Uterus (tissue), 2 donors: ENCODE results near the gene RAD51B.

ENCODE experiments used
- CTCF ChIP-seq, 4 experiments: fragments of 200-600 bp in 2 of 4; fragments of 450-650 bp in 2 of 4; sonication (generic) in 2 of 4; IDR thresholded peaks; one replicate each; pipeline ENCODE4 v1.5.1; 2016 to 2019; ENCODE audit warnings: antibody characterized with exemption in 4 of 4, mild to moderate bottlenecking in 2 of 4, moderate library complexity in 1 of 4
- POLR2A ChIP-seq, 2 donors: fragments of 450-650 bp; IDR thresholded peaks; one replicate each; pipeline ENCODE4 v1.6.1; 2016; ENCODE audit warnings: antibody characterized with exemption in 2 of 2, mild to moderate bottlenecking in 1 of 2, moderate library complexity in 1 of 2

DNA sequence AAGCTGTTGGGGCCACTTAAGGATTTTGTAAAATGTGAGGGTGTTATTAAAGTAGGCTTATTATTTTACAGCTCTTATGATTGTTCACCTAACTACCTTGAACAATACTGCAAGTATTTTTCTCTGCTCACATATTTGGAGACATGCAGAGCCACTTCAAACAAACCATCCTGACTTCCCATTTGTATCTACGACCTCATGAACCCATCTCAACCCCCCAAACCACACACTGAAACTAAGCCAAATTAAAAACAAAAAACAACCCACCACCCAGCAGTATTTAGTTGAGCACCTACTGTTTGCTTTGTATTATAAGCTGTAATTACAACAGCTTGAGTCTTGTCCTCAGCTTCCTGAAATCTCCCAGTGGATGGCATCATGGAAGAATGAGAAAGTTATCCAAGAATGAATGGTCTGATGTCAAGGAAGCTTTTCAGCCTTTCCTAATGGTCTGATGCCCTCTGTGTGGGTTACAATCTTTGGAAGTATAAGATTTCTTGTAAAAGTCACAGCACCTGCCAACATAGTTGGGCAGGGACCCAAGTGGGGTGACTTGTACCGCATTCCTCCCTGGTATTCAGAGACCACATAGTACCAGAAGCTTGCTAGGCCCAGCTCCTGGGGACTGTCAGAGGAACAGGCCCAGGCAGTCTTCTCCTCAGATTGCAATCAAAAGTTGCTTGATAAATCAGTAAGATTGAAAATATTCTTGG lies 556.6 kb downstream of the RAD51B start:
- no peak for TF ChIP-seq POLR2A (IDR thresholded peaks at IDR 0.05)
- TF ChIP-seq CTCF (IDR thresholded peaks at IDR 0.05), result no peak
